ENCODE measurements around the gene HS3ST1.

Gene HS3ST1

DNA sequence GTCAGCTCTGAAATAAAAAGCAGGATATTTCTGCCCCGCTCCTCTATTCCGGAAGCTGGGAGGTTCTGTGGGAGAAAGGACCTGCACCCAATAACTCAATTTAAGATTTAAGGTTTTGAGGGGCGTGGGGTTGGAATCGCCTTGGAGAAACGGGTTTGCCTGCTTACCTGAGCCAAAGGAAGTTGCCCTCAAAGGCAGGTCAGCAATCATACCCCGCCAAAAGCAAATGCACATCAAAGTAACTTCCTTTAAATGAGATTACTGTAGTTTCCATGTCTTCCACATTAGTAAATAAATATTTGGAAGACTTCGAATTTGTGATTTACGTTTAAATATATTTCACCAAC lies 978 bp upstream of the HS3ST1 start:
- H3K36me3 ChIP-seq (ENCODE audit: control insufficient read depth, insufficient read depth, low read length), result no peaks in the 10 kb centered on the region
- H3K27me3 ChIP-seq (ENCODE audit: control insufficient read depth, insufficient read depth, low read length), result no peaks in the 10 kb centered on the region
- H3K4me2 ChIP-seq (ENCODE audit: low read length), result peak overlapping the region; percentile 64
- H2AFZ ChIP-seq, result no peak overlapping the region
- no peak overlapping the region for H3K27ac ChIP-seq
- H3K9me3 ChIP-seq (ENCODE audit: control insufficient read depth, low read length), result no peaks in the 10 kb centered on the region
- TF ChIP-seq, protein P1, sequence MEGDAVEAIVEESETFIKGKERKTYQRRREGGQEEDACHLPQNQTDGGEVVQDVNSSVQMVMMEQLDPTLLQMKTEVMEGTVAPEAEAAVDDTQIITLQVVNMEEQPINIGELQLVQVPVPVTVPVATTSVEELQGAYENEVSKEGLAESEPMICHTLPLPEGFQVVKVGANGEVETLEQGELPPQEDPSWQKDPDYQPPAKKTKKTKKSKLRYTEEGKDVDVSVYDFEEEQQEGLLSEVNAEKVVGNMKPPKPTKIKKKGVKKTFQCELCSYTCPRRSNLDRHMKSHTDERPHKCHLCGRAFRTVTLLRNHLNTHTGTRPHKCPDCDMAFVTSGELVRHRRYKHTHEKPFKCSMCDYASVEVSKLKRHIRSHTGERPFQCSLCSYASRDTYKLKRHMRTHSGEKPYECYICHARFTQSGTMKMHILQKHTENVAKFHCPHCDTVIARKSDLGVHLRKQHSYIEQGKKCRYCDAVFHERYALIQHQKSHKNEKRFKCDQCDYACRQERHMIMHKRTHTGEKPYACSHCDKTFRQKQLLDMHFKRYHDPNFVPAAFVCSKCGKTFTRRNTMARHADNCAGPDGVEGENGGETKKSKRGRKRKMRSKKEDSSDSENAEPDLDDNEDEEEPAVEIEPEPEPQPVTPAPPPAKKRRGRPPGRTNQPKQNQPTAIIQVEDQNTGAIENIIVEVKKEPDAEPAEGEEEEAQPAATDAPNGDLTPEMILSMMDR (IDR thresholded peaks at IDR 0.05), result no peak
- peak overlapping the region; percentile 57 for H3K4me3 ChIP-seq (ENCODE audit: low read depth, low read length)
- H3K79me2 ChIP-seq, result no peaks in the 10 kb centered on the region
- H3K9ac ChIP-seq, result no peak overlapping the region
- no peaks in the 10 kb centered on the region for H3K4me1 ChIP-seq

DNA sequence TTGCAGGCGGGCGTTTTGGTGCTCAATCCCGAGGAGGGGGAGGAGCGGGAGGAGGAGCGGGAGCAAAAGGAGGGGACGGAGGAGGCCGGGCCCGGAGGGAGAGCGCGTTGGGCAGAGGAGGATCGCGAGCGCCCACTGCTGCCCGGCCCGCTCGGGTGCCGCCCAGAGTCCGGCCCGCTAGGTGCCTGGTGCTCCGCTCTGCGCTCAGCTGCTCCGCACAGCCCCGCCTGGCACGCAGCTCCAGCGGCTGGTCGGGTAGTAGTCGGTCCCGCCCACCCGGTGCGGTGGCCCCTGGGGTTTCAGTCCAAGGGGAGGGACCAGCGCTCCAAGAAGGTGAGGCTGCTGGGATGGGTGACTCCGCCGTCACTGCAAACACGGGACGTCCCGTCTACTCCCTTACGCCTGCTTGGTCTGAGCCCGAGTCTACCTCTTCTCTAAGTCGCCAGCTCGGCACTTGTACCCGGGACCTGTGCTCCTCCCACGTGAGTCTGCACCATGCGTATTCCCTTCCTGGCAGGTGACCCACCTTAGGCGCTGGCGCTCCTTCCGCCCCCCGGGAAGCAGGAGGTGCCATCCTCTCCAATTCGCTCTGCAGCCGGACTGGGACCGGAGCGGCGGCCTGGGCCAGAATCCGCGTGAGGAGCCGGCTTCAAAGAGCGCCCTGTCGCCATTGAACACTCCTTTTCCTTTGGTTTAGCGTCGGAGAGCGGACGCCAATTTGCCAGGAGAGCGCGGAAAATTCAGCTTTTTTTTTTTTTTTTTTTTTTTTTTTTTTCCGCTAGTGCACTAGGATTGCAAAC lies 405 bp upstream of the HS3ST1 start:
- Histone ChIP-seq H3K79me2 (no peaks in the 10 kb centered on the region), H3K36me3 (ENCODE audit: control insufficient read depth, insufficient read depth, low read length) (no peaks in the 10 kb centered on the region), H2AFZ (peak overlapping the region; percentile 56), H3K4me1 (no peaks in the 10 kb centered on the region), H3K9ac (no peak overlapping the region), H3K9me3 (ENCODE audit: control insufficient read depth, low read length) (no peaks in the 10 kb centered on the region), H3K4me3 (ENCODE audit: low read depth, low read length) (peak overlapping the region; percentile 57), H3K27ac (no peak overlapping the region), H3K27me3 (ENCODE audit: control insufficient read depth, insufficient read depth, low read length) (no peaks in the 10 kb centered on the region), H3K4me2 (ENCODE audit: low read length) (peak overlapping the region; percentile 64)
- TF ChIP-seq, protein P1 (IDR thresholded peaks at IDR 0.05), result peak; percentile 40

DNA sequence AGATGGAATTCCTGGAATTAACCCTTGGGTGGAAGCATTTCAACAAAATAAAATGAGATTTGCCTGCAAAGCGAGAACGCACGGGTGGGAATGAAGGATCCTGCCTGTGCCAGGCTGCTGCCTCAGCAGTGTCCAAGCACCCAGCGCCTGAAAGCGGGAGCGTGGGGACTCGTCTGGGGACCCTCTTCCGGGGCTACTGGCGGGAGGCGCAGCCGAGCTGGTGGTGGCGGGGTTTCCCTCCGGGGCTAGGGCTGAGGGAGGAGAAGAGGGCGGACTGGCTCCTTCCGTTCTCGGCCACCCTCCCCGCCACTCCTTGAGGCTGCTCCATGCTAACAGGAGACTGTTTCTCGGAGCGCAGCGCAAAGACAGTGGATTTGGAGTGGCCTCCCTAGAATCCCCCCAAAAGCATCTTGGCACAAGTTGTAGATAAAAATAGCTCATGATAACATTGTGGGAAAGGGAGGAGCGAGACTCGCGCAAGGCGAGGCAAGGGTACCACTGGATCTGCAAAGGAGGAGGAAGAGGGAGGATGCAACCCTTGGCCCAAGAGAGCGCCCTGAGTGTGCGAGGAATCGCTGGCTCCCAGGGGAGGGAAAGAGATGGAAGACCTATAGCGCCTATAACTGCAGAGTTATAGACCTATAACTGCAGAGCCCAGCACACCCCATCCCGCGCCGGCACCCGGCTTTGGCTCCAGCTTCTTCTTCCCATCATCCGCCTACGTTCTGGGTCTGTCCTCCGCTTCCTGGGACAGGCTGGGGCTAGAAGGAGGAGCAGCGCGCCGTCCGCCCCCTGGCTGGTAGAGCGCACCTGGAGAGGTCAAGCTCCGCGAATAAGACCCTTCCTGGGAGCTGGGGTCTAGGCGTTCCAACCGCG lies 1.3 kb downstream of the HS3ST1 start:
- Histone ChIP-seq H3K4me1 (no peaks in the 10 kb centered on the region), H3K79me2 (no peaks in the 10 kb centered on the region), H3K4me3 (ENCODE audit: low read depth, low read length) (no peak overlapping the region), H3K4me2 (ENCODE audit: low read length) (peak overlapping the region; percentile 46), H3K9me3 (ENCODE audit: control insufficient read depth, low read length) (no peaks in the 10 kb centered on the region), H3K36me3 (ENCODE audit: control insufficient read depth, insufficient read depth, low read length) (no peaks in the 10 kb centered on the region), H3K27ac (no peak overlapping the region), H2AFZ (no peak overlapping the region), H3K9ac (no peak overlapping the region), H3K27me3 (ENCODE audit: control insufficient read depth, insufficient read depth, low read length) (no peaks in the 10 kb centered on the region)
- TF ChIP-seq, protein P1 (IDR thresholded peaks at IDR 0.05), result no peak

DNA sequence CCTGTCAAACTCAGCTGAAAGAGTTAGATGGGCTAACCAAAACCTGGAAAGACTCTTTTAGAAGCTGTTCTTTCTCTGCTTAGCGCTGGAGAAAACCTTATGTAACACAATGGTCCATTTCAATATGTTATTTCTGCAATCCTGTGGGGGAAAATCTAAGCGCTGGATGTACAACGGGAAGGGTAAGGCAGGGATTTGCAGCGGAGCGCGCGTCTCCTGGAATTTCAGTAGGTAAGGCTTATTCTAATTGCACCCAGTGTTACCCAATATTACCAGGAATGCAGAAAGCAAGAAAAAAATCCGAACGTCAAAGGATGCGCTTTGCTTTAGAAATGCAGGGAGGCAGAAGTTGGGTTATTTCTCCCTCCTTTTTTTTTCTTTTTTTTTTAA lies 2.0 kb downstream of the HS3ST1 start:
- Histone ChIP-seq H3K79me2 (no peaks in the 10 kb centered on the region), H3K9me3 (ENCODE audit: control insufficient read depth, low read length) (no peaks in the 10 kb centered on the region), H3K27ac (no peak overlapping the region), H3K4me1 (no peaks in the 10 kb centered on the region), H3K4me2 (ENCODE audit: low read length) (no peak overlapping the region), H3K36me3 (ENCODE audit: control insufficient read depth, insufficient read depth, low read length) (no peaks in the 10 kb centered on the region), H3K27me3 (ENCODE audit: control insufficient read depth, insufficient read depth, low read length) (no peaks in the 10 kb centered on the region), H3K9ac (no peak overlapping the region), H2AFZ (no peak overlapping the region), H3K4me3 (ENCODE audit: low read depth, low read length) (no peak overlapping the region)
- TF ChIP-seq, protein P1 (IDR thresholded peaks at IDR 0.05), result no peak
